Measurements from ENCODE around the gene DGCR8. TPM values are rescaled to one million over a fixed set of nuclear protein-coding genes. Genes with fewer than 3 reads are reported as not detected.

Gene DGCR8
- total RNA-seq, 1 experiment from 2014 or later = 34.7 TPM

DNA sequence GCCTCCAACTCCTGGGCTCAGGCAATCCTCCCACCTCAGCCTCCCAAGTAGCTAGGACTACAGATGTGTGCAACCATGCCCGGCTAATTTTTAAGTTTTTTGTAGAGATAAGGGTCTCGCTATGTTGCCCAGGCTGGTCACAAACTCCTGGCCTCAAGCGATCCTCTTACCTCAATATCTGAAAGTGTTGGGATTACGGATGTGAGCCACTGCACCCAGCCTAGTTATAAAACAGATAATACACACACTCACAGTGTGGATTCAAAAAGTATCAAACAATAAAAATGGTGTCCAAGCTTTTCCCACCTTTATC lies 71.2 kb downstream of the DGCR8 start:
- TF ChIP-seq, protein P1, sequence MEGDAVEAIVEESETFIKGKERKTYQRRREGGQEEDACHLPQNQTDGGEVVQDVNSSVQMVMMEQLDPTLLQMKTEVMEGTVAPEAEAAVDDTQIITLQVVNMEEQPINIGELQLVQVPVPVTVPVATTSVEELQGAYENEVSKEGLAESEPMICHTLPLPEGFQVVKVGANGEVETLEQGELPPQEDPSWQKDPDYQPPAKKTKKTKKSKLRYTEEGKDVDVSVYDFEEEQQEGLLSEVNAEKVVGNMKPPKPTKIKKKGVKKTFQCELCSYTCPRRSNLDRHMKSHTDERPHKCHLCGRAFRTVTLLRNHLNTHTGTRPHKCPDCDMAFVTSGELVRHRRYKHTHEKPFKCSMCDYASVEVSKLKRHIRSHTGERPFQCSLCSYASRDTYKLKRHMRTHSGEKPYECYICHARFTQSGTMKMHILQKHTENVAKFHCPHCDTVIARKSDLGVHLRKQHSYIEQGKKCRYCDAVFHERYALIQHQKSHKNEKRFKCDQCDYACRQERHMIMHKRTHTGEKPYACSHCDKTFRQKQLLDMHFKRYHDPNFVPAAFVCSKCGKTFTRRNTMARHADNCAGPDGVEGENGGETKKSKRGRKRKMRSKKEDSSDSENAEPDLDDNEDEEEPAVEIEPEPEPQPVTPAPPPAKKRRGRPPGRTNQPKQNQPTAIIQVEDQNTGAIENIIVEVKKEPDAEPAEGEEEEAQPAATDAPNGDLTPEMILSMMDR (conservative IDR thresholded peaks at IDR 0.05) = no peak
- TF ChIP-seq EZH2 (IDR thresholded peaks at IDR 0.05; ENCODE audit: low read depth) = no peak
- Histone ChIP-seq H3K27ac (no peak overlapping the region), H2AFZ (no peak overlapping the region), H4K20me1 (ENCODE audit: insufficient read depth) (no peaks in the 10 kb centered on the region), H3K79me2 (ENCODE audit: low read depth) (no peaks in the 10 kb centered on the region), H3K4me2 (no peak overlapping the region), H3K9me3 (ENCODE audit: insufficient read depth, low read depth) (no peaks in the 10 kb centered on the region), H3K36me3 (ENCODE audit: low read depth) (no peaks in the 10 kb centered on the region), H3F3A (ENCODE audit: insufficient read depth, low read depth) (no peaks in the 10 kb centered on the region), H3K4me3 (no peak overlapping the region), H3K9me2 (ENCODE audit: insufficient read depth) (no peaks in the 10 kb centered on the region), H3K4me1 (replicated peaks; ENCODE audit: insufficient read depth) (no peaks in the 10 kb centered on the region), H3K27me3 (ENCODE audit: insufficient read depth, low read depth) (no peaks in the 10 kb centered on the region)
- no TSS peak for BruUV-seq (replicated peaks)
- DNase-seq = no peak
- POLR2A ChIA-PET (ENCODE audit: unreplicated experiment) = no interaction called here
- CTCF ChIA-PET = interaction anchor here (0.6 kb wide), 1 partner anchor 463 kb away, joined by 4 read pairs; no protein-coding TSS in a partner anchor
- intact Hi-C loops (cut with micrococcal nuclease; ENCODE audit: unreplicated experiment) = loop anchor here (10.0 kb wide), 2 partner anchors 304 to 544 kb away; no protein-coding TSS in a partner anchor

- intact Hi-C loops (cut with micrococcal nuclease; ENCODE audit: unreplicated experiment) = loop anchor here (10.0 kb wide), 2 partner anchors 302 to 542 kb away; no protein-coding TSS in a partner anchor
- BruUV-seq (replicated peaks) = no TSS peak
These were observed 72.4 kb downstream of the DGCR8 start for GRCh38 chr22:20152464-20152890.

GRCh38 chr22:20153945-20154344 lies 73.9 kb downstream of the DGCR8 start:
- intact Hi-C loops (cut with micrococcal nuclease; ENCODE audit: unreplicated experiment) = loop anchor here (10.0 kb wide), 2 partner anchors 301 to 541 kb away; no protein-coding TSS in a partner anchor
- no peak overlapping the region for H3K27ac ChIP-seq
- no TSS peak for BruUV-seq (replicated peaks)
- ChIA-PET POLR2A (ENCODE audit: unreplicated experiment) (no interaction called here), CTCF (no interaction called here)
- no peaks in the 10 kb centered on the region for H3K36me3 ChIP-seq (ENCODE audit: low read depth)
- no peak overlapping the region for H3K4me3 ChIP-seq
- no peaks in the 10 kb centered on the region for H3K9me3 ChIP-seq (ENCODE audit: insufficient read depth, low read depth)
- H3F3A ChIP-seq (ENCODE audit: insufficient read depth, low read depth) = no peaks in the 10 kb centered on the region
- no peak overlapping the region for H3K4me2 ChIP-seq
- TF ChIP-seq, protein P1 (conservative IDR thresholded peaks at IDR 0.05) = no peak
- TF ChIP-seq EZH2 (IDR thresholded peaks at IDR 0.05; ENCODE audit: low read depth) = no peak
- DNase-seq = no peak
- no peaks in the 10 kb centered on the region for H3K9me2 ChIP-seq (ENCODE audit: insufficient read depth)
- no peaks in the 10 kb centered on the region for H3K4me1 ChIP-seq (replicated peaks; ENCODE audit: insufficient read depth)
- H3K27me3 ChIP-seq (ENCODE audit: insufficient read depth, low read depth) = peaks cover 5% of the 10 kb centered on the region; the same call in 1 of the 2 replicates
- H4K20me1 ChIP-seq (ENCODE audit: insufficient read depth) = peaks cover 3% of the 10 kb centered on the region; the same call in 1 of the 2 replicates
- H3K79me2 ChIP-seq (ENCODE audit: low read depth) = no peaks in the 10 kb centered on the region
- no peak overlapping the region for H2AFZ ChIP-seq

More at GRCh38 chr22:20152464-20152890, 72.4 kb downstream of the DGCR8 start:
- TF ChIP-seq, protein P1 (conservative IDR thresholded peaks at IDR 0.05) = no peak
- TF ChIP-seq EZH2 (IDR thresholded peaks at IDR 0.05; ENCODE audit: low read depth) = no peak
- H3K27ac ChIP-seq = no peak overlapping the region
- no peaks in the 10 kb centered on the region for H3K9me3 ChIP-seq (ENCODE audit: insufficient read depth, low read depth)
- H3K79me2 ChIP-seq (ENCODE audit: low read depth) = no peaks in the 10 kb centered on the region
- DNase-seq = no peak
- no peaks in the 10 kb centered on the region for H3K4me1 ChIP-seq (replicated peaks; ENCODE audit: insufficient read depth)
- no peaks in the 10 kb centered on the region for H3K36me3 ChIP-seq (ENCODE audit: low read depth)
- H3K4me3 ChIP-seq = no peak overlapping the region
- H3K9me2 ChIP-seq (ENCODE audit: insufficient read depth) = no peaks in the 10 kb centered on the region
- POLR2A ChIA-PET (ENCODE audit: unreplicated experiment) = no interaction called here
- H2AFZ ChIP-seq = no peak overlapping the region
- no peak overlapping the region for H3K4me2 ChIP-seq
- CTCF ChIA-PET = no interaction called here
- no peaks in the 10 kb centered on the region for H3F3A ChIP-seq (ENCODE audit: insufficient read depth, low read depth)
- no peaks in the 10 kb centered on the region for H3K27me3 ChIP-seq (ENCODE audit: insufficient read depth, low read depth)
- H4K20me1 ChIP-seq (ENCODE audit: insufficient read depth) = peaks cover 3% of the 10 kb centered on the region; the same call in 1 of the 2 replicates

All from PC-9 (cell line).